WERI-Rb-1 (cell line): ENCODE measurements around the gene CEP192.
A peak's percentile ranks its signal among the peaks of the same experiment; 100 is the strongest.

Experiments used
- DNase-seq: peaks from one replicate; pipeline ENCODE4 v3.0.0-alpha.2; 2020
- H3K27ac ChIP-seq: fragments of 250-450 bp; sonication (Bioruptor Pico); 2 replicates; pipeline ENCODE4 v1.5.1; 2020; ENCODE audit warnings: mild to moderate bottlenecking, moderate library complexity
- H3K27me3 ChIP-seq: fragments of 250-450 bp; sonication (Bioruptor Pico); 2 replicates; pipeline ENCODE4 v1.5.1; 2021; ENCODE audit warnings: mild to moderate bottlenecking, low read depth, moderate library complexity; ENCODE audit not compliant: insufficient read depth, severe bottlenecking
- H3K36me3 ChIP-seq: fragments of 250-450 bp; sonication (Bioruptor Pico); 2 replicates; pipeline ENCODE4 v1.5.1; 2020; ENCODE audit warnings: mild to moderate bottlenecking, moderate library complexity
- H3K4me3 ChIP-seq: 2 replicates; pipeline ENCODE4 v1.5.1; 2011; ENCODE audit warnings: low read depth, mild to moderate bottlenecking, control low read depth, low read length
- H3K9me3 ChIP-seq: fragments of 250-450 bp; sonication (Bioruptor Pico); 2 replicates; pipeline ENCODE4 v1.5.1; 2021; ENCODE audit warnings: mild to moderate bottlenecking, moderate library complexity; ENCODE audit not compliant: severe bottlenecking
- TF ChIP-seq, protein P1 (sequence below): IDR thresholded peaks from 2 replicates; pipeline ENCODE4 v1.5.1; 2011; ENCODE audit warnings: low read depth, mild to moderate bottlenecking, control low read depth, inconsistent platforms, low read length

CEP192 gene

DNA sequence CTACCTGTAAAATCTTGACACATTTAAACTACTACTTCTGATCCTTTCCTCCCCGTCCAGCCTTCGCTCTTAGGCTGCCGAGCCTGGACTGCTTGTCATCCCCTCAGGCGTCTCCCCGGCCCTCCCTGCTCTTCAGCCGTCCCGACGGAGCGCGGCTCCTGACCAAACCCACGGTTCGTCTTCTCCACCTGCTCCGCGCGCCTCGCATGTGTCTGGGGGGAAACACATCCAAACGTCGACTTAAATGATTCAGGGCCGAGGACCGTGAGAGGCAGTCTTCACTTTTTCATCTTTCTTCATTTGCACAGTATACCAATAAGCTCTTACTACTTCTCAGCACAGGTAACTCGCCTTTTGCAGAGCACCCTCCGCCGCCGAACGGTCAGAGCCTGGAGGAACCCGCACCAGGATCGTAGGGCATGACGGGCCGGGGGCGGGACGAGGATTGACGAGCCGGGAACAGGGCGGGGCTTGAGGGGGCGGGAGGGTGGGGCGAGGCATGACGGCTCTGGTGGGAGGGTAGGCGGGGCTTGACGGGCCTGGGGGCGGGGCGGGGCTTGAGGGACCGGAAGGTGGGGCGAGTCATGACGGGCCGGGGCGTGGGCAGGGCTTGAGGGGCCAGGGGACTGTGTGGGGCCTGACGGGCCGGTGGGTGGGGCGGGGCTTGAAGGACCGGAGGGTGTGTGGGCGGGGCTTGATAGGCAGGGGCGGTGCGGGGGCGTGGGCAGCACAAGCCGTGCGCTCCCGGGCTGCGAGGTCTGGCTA, 43.7 kb upstream of the CEP192 start, which contains the start of gene SEH1L:
SEH1L (plus strand) TSS at position 727 of the 765 bp plus-strand sequence. CDS start 111 bp downstream, outside the sequence.
- Histone ChIP-seq H3K27me3 (no peaks in the 10 kb centered on the region), H3K36me3 (peaks cover 11% of the 10 kb centered on the region), H3K9me3 (peaks cover 3% of the 10 kb centered on the region), H3K27ac (peak within 1 kb of the TSS; percentile 97), H3K4me3 (peak within 1 kb of the TSS; percentile 79)
- DNase-seq: peak; percentile 99
- TF ChIP-seq, protein P1, sequence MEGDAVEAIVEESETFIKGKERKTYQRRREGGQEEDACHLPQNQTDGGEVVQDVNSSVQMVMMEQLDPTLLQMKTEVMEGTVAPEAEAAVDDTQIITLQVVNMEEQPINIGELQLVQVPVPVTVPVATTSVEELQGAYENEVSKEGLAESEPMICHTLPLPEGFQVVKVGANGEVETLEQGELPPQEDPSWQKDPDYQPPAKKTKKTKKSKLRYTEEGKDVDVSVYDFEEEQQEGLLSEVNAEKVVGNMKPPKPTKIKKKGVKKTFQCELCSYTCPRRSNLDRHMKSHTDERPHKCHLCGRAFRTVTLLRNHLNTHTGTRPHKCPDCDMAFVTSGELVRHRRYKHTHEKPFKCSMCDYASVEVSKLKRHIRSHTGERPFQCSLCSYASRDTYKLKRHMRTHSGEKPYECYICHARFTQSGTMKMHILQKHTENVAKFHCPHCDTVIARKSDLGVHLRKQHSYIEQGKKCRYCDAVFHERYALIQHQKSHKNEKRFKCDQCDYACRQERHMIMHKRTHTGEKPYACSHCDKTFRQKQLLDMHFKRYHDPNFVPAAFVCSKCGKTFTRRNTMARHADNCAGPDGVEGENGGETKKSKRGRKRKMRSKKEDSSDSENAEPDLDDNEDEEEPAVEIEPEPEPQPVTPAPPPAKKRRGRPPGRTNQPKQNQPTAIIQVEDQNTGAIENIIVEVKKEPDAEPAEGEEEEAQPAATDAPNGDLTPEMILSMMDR: no peak

DNA sequence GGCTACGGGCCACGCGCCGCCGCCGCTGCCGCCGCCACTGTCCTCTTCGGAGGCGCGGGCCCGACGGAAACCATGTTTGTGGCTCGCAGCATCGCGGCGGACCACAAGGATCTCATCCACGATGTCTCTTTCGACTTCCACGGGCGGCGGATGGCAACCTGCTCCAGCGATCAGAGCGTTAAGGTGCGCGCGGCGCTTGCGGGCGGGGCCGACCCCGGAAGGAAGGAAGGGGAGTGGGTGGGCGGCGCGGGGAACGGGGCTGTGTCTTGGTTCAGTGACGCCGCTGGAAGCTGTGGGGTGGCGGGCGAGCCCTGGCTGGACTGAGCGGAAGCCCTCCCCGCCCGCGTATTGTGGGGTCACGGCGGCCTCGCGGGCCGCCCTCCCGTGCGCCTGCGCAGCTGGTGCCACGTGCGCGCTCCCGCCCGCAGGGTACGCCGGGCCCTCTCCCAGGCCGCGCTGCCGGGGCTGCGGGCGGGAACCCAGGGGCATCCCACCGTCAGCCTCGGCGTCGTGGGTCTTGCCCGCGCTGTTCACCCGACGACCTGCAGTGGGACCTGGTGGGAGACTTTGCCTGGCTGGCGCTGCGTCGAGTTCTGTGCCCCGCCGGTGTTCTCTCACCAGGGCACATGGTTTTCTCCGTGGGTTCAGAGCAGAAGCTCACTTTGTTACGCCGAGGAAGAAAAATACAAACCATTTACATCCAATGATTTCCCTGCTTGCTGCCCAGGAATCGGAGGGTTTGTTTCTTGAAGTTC, 42.9 kb upstream of the CEP192 start:
- TF ChIP-seq, protein P1: no peak
- Histone ChIP-seq H3K9me3 (peaks cover 3% of the 10 kb centered on the region), H3K4me3 (peak overlapping the region; percentile 76), H3K27me3 (no peaks in the 10 kb centered on the region), H3K27ac (peak overlapping the region; percentile 97), H3K36me3 (peaks cover 16% of the 10 kb centered on the region)
- DNase-seq: peak; percentile 96

DNA sequence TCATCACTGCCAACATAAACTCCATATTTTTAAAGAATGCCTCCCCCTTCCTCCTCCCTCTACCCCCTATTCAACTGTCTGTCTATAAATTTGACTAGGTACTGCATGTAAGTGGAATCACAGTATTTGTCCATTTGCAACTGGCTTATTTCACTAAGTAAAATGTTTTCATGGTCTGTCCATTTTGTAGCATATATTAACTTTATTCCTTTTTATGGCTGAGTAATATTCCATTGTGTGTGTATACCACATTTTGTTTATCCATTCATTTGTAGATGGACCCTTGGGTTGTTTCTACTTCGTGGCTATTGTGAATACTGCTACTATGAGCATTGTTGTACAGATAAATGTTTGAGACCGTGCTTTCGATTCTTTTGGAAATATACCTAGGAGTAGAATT, 32.7 kb upstream of the CEP192 start:
- Histone ChIP-seq H3K27ac (no peak overlapping the region), H3K4me3 (no peak overlapping the region), H3K9me3 (no peaks in the 10 kb centered on the region), H3K27me3 (no peaks in the 10 kb centered on the region), H3K36me3 (peaks cover 64% of the 10 kb centered on the region)
- TF ChIP-seq, protein P1: no peak
- DNase-seq: no peak

DNA sequence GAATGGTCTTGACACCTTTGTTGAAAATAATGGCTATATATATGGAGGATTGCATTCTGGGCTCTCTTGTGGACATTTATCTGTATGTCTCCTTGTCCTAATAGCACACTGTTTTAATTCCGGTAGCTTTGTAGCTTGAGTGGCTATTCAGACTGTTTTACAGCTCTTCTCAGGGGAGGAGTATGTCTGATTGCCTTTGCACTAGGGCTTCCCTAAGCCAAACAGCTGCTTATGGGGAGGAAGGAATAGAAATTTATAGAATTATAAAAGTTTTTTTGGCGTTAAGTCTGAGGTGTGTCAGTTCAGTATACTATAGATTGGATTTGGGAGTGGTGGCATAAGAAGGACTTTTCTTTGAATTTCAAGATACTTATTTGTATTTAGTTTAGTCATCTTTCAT, 30.8 kb upstream of the CEP192 start:
- H3K27ac ChIP-seq: no peak overlapping the region
- no peak overlapping the region for H3K4me3 ChIP-seq
- H3K36me3 ChIP-seq: peaks cover 65% of the 10 kb centered on the region
- H3K27me3 ChIP-seq: no peaks in the 10 kb centered on the region
- no peaks in the 10 kb centered on the region for H3K9me3 ChIP-seq
- TF ChIP-seq, protein P1: no peak
- DNase-seq: no peak

DNA sequence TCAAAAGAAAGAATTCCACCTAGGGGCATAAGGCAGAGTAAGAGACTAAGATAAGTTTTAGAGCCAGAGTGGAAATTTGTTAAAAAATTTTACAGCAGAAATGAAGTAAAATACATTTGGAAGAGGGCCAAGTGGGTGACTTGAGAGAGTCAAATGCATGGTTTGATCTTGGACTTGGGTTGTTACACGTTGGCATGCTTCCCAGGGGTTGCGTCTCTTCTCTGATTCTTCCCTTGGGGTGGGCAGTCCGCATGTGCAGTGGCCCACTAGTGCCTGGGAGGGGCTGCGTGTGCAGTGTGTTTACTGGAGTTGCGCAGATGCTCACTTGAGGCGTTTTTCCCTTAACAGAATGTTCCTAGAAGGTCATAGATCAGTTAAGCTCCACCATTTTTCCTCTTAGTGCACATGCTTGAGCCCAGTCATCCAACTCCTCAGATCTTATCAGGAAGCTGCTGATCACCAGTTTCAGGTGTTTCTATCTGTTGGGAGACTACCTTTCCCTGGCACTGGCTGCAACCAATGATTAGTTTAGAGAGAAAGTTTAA, 30.2 kb upstream of the CEP192 start:
- no peaks in the 10 kb centered on the region for H3K9me3 ChIP-seq
- no peak overlapping the region for H3K27ac ChIP-seq

More for the DNA sequence above, 30.2 kb upstream of the CEP192 start:
- Histone ChIP-seq H3K4me3 (no peak overlapping the region), H3K27me3 (no peaks in the 10 kb centered on the region), H3K36me3 (peaks cover 64% of the 10 kb centered on the region)
- TF ChIP-seq, protein P1: no peak
- DNase-seq: no peak
